ENCODE data around the gene RASSF3. TPM values are rescaled to one million over a fixed set of nuclear protein-coding genes. Genes with fewer than 3 reads are reported as not detected.

RASSF3 gene
- total RNA-seq, 2 experiments from 2014 or later: 118 to 127 TPM

DNA sequence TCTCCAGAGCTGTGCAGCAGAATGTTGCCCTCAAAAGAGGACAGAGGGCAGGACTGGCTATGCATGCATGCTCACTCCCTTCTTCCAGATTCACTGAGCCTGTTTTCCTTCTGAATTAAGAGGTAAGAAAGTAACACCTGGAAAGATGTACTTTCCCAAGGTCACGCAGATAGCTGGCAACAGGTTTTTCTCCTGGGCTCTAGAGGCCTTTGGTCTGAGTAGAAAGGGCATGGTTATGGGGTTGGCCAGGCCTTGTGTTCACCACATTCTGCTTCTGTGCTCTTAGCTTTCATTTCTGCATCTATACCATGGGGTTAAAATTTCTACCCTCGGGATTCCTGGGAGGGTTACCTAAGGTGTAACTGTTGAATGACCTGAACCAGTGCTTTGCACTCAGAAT is 57.5 kb downstream of the RASSF3 start:
- H3K4me3 Mint-ChIP-seq: peak overlapping the region; percentile 91
- ChIA-PET CTCF (interaction anchor here (1.7 to 3.1 kb wide), 4 partner anchors 11 to 59 kb away, joined by 3 to 15 read pairs (median 12); no protein-coding TSS in a partner anchor), POLR2A (interaction anchor here (0.8 to 34.4 kb wide), 7 partner anchors 9 to 57 kb away, joined by 3 to 808 read pairs (median 14); partner anchors contain the start of gene RASSF3)
- peaks cover 75% of the 10 kb centered on the region for H3K4me1 ChIP-seq (ENCODE audit: insufficient read depth, low read length)
- ATAC-seq (ENCODE audit: poor library complexity) (no peak), DNase-seq (no peak)
- H3K36me3 Mint-ChIP-seq (ENCODE audit: low read depth): peaks cover 25% of the 10 kb centered on the region
- TF ChIP-seq, protein P1, sequence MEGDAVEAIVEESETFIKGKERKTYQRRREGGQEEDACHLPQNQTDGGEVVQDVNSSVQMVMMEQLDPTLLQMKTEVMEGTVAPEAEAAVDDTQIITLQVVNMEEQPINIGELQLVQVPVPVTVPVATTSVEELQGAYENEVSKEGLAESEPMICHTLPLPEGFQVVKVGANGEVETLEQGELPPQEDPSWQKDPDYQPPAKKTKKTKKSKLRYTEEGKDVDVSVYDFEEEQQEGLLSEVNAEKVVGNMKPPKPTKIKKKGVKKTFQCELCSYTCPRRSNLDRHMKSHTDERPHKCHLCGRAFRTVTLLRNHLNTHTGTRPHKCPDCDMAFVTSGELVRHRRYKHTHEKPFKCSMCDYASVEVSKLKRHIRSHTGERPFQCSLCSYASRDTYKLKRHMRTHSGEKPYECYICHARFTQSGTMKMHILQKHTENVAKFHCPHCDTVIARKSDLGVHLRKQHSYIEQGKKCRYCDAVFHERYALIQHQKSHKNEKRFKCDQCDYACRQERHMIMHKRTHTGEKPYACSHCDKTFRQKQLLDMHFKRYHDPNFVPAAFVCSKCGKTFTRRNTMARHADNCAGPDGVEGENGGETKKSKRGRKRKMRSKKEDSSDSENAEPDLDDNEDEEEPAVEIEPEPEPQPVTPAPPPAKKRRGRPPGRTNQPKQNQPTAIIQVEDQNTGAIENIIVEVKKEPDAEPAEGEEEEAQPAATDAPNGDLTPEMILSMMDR (IDR thresholded peaks at IDR 0.05): no peak
- H3K4me3 ChIP-seq (ENCODE audit: low read length): no peak overlapping the region
- peaks cover 93% of the 10 kb centered on the region for H3K4me1 Mint-ChIP-seq (ENCODE audit: low read depth)
- intact Hi-C loops (cut with DNase I, micrococcal nuclease): no loop called here
- peak overlapping the region; percentile 98 for H3K27ac Mint-ChIP-seq
- H3K9me3 Mint-ChIP-seq: no peaks in the 10 kb centered on the region
- peaks cover 11% of the 10 kb centered on the region for H3K36me3 ChIP-seq (ENCODE audit: insufficient read depth, low read length)
- peak overlapping the region; percentile 82 to 91 for H3K27ac ChIP-seq (ENCODE audit: low read depth in 1 of 2, low read length in 2 of 2)
- H3K27me3 ChIP-seq (ENCODE audit: control insufficient read depth in 1 of 2, insufficient read depth in 2 of 2, low read length in 2 of 2): no peaks in the 10 kb centered on the region
- H3K27me3 Mint-ChIP-seq: no peaks in the 10 kb centered on the region
- no peaks in the 10 kb centered on the region for H3K9me3 ChIP-seq (ENCODE audit: control insufficient read depth in 1 of 2, insufficient read depth in 1 of 2, low read length in 2 of 2)

DNA sequence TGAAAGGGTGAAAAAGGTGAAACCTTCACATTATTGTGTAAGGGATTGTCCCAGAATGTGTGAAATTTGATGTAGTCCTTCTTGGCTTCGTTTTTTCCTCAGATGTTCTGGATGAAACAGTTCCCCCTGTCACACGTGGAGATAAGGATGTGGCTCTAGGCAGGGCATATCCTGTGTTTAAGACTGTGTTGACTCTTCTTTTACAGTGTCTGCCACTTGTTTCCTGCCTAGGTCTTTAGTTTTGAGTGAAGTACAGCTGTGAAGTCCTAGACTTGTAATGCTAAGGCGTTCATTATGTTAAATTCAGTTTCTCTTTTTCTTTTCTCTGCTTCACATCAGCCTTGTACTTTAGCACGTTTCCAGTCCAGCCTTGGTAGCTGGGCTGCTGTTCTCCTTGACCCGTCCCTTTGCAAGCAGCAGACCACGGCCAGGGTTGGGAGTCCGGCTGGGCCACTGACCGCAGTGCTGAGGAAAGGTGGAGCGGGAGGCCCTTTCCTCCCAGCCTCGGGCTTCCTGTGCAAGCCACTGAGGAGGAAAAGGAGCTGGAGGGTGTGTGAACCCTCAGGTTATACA is 59.1 kb downstream of the RASSF3 start:
- Mint-ChIP-seq H3K27me3 (no peaks in the 10 kb centered on the region), H3K9me3 (no peaks in the 10 kb centered on the region)
- POLR2A ChIA-PET: interaction anchor here (0.6 to 34.4 kb wide), 21 partner anchors 9 to 499 kb away, joined by 3 to 808 read pairs (median 6); partner anchors contain the start of genes RASSF3 and XPOT

DNA sequence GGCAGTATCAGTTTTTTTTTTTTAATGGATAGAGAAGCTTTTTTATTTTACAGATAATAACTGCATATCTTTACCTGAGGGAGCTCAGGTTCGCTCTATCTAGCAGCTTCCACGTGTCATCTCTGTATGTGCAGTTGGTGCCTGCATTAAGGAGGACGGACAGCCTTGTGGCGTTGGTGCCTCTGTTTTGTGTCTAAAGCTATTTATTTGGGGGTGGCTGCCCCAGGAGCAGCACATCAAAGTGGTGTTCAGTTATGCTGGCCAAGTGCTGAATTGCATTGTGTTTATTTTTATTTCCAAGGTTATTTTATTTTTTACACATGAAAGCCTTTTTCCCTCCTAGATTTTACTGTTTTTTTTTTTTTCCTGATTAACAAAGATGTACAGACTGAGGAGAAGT is 59.7 kb downstream of the RASSF3 start:
- peak overlapping the region; percentile 82 to 91 for H3K27ac ChIP-seq (ENCODE audit: low read depth in 1 of 2, low read length in 2 of 2)
- DNase-seq (peak in 4 of 14 experiments; percentile 31 to 65 (median 52)), ATAC-seq (ENCODE audit: poor library complexity) (no peak)
- no peaks in the 10 kb centered on the region for H3K27me3 ChIP-seq (ENCODE audit: control insufficient read depth in 1 of 2, insufficient read depth in 2 of 2, low read length in 2 of 2)
- H3K4me3 Mint-ChIP-seq: peak overlapping the region; percentile 91
- ChIA-PET POLR2A (interaction anchor here (0.6 to 34.4 kb wide), 21 partner anchors 9 to 498 kb away, joined by 3 to 808 read pairs (median 6); partner anchors contain the start of genes RASSF3 and XPOT), CTCF (interaction anchor here (0.8 to 3.1 kb wide), 10 partner anchors 8 to 120 kb away, joined by 4 to 15 read pairs (median 6); no protein-coding TSS in a partner anchor)
- intact Hi-C loops (cut with DNase I, micrococcal nuclease): loop anchor here in 1 of 2 experiments (10.0 kb wide), 1 partner anchor 215 kb away; the partner anchor contains the start of gene TBK1
- TF ChIP-seq, protein P1 (IDR thresholded peaks at IDR 0.05): no peak
- peak overlapping the region; percentile 59 for H3K4me3 ChIP-seq (ENCODE audit: low read length)
- no peaks in the 10 kb centered on the region for H3K9me3 ChIP-seq (ENCODE audit: control insufficient read depth in 1 of 2, insufficient read depth in 1 of 2, low read length in 2 of 2)
- peaks cover 93% of the 10 kb centered on the region for H3K4me1 Mint-ChIP-seq (ENCODE audit: low read depth)
- H3K27ac Mint-ChIP-seq: peak overlapping the region; percentile 98
- peaks cover 4% of the 10 kb centered on the region for H3K36me3 ChIP-seq (ENCODE audit: insufficient read depth, low read length)
- H3K4me1 ChIP-seq (ENCODE audit: insufficient read depth, low read length): peaks cover 88% of the 10 kb centered on the region
- no peaks in the 10 kb centered on the region for H3K27me3 Mint-ChIP-seq
- peaks cover 27% of the 10 kb centered on the region for H3K36me3 Mint-ChIP-seq (ENCODE audit: low read depth)
- no peaks in the 10 kb centered on the region for H3K9me3 Mint-ChIP-seq

More for the DNA sequence above, 59.1 kb downstream of the RASSF3 start:
- CTCF ChIA-PET: interaction anchor here (0.8 to 3.1 kb wide), 11 partner anchors 9 to 120 kb away, joined by 3 to 15 read pairs (median 4); no protein-coding TSS in a partner anchor
- Mint-ChIP-seq H3K4me3 (peak overlapping the region; percentile 91), H3K27ac (peak overlapping the region; percentile 98), H3K4me1 (ENCODE audit: low read depth) (peaks cover 94% of the 10 kb centered on the region), H3K36me3 (ENCODE audit: low read depth) (peaks cover 27% of the 10 kb centered on the region)
- H3K4me3 ChIP-seq (ENCODE audit: low read length): peak overlapping the region; percentile 59
- no peaks in the 10 kb centered on the region for H3K27me3 ChIP-seq (ENCODE audit: control insufficient read depth in 1 of 2, insufficient read depth in 2 of 2, low read length in 2 of 2)
- intact Hi-C loops (cut with DNase I, micrococcal nuclease): loop anchor here in 1 of 2 experiments (1.0 kb wide), 3 partner anchors 10 to 60 kb away; no protein-coding TSS in a partner anchor
- TF ChIP-seq, protein P1 (IDR thresholded peaks at IDR 0.05): no peak
- DNase-seq (peak in 13 of 14 experiments; percentile 23 to 93 (median 48)), ATAC-seq (ENCODE audit: poor library complexity) (peak; percentile 81)
- H3K9me3 ChIP-seq (ENCODE audit: control insufficient read depth in 1 of 2, insufficient read depth in 1 of 2, low read length in 2 of 2): no peaks in the 10 kb centered on the region
- H3K4me1 ChIP-seq (ENCODE audit: insufficient read depth, low read length): peaks cover 87% of the 10 kb centered on the region
- H3K36me3 ChIP-seq (ENCODE audit: insufficient read depth, low read length): peaks cover 4% of the 10 kb centered on the region
- H3K27ac ChIP-seq (ENCODE audit: low read depth in 1 of 2, low read length in 2 of 2): peak overlapping the region; percentile 82 to 91
